PFSK-1 (cell line): ENCODE data around the gene CNGB1.

Source experiments
- POLR2AphosphoS5 ChIP-seq: IDR thresholded peaks from 2 replicates; pipeline ENCODE4 v1.6.1; 2012; ENCODE audit warnings: low read depth, mild to moderate bottlenecking, control low read depth, low read length, moderate library complexity
- TAF1 ChIP-seq: IDR thresholded peaks from 2 replicates; pipeline ENCODE4 v1.6.1; 2012; ENCODE audit warnings: low read length, control low read depth, borderline replicate concordance; ENCODE audit not compliant: insufficient read depth

DNA sequence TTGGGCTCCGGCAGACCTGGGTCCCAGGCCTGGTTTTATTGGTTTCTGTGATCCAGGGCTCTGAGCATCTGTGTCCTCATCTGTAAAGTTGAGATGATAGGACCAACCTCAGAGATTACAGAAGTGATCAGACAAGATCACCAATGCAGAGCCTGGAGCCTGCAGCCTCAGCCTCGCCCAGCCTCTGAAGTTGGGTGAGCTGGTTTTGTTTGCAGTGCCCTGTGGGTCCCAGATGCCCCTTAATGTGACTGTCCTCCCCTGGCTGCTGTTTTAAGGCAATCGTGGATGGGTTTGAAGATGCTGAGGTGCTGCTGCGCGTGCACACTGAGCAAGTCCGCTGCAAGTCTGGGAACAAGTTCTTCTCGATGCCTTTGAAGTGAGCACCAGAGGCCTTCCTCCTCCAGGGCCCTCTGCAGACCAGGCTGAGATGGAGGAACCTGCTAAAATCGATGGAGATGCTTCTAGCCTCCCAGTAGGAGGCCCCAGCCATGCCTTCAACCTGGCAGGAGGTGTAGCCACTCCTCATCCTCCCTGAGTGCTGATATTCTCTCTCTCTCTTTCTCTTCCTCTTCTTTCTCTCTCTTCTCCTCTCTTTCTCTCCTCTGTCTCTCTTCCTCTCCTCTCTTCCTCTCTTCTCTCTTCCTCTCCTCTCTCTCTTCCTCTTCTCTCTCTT is 49.1 kb upstream of the CNGB1 start:
- TF ChIP-seq POLR2AphosphoS5 (no peak), TAF1 (no peak)
